ENCODE results near the gene ST6GAL1. TPM values are rescaled to one million over a fixed set of nuclear protein-coding genes. Genes with fewer than 3 reads are reported as not detected.

Gene ST6GAL1
- total RNA-seq, 1 donor from 2014 or later, result 35.0 TPM

DNA sequence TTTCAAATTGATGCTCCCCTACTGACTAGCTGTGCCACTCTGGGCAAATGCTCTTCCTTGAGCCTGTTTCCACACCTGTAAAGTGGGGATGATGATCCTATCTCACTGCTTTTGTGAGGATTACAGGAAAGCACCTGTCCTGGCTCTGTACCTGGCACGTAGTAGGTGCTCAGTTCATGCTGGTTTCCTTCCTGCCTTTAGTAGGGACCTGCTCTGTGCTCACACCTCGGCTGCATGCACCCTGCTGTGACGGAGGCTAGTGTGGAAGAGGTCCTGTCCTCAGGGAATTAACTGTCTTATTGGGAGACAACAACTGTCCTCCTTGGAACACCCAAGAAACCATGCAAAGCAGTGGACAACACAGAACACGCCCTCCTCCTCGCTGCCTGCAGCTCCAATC is 147.2 kb downstream of the ST6GAL1 start:
- DNase-seq (ENCODE audit: low spot score), result no peak

DNA sequence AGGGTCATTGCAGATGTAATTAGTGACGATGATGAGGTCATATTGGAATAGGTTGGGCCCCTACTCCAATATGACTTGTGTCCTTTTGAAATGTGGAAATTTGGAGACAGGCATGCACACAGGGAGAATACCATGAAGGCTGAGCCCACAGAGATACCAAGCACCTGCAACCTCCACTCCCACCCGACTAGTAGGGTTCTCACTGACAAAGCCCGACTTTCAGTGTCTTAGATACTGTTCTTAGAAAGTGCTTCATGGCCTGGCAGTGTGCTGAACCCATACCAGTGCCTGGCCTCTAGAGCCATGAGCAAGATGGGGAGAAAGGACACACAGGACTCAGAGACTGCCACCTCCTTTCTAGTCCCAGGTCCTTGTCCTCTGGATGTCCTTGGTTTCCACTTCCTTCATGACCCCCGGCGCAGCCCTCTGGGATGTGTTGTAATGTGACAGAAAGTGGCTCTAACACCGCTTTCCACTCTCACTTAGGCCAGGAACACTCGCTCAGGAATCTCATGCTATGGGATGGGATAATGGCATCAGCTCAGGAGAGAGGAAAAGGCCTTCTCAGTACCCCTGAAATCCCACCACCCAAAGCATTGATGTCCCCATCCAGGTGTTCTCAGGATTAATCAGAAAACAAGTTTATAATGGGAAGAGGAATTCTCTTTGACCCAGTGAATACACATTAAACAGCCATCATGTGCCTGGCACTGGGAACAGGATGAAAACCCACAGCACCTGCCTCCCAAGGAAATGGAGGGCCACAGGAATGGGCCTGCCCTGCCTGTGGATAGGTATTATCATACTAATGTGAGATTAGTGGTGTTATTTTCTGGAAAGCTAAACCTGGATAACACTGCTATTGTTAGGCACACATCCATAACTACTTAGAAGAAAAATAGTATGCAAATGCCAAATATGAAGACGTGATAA is 149.0 kb downstream of the ST6GAL1 start:
- no peak for DNase-seq (ENCODE audit: low spot score)

DNA sequence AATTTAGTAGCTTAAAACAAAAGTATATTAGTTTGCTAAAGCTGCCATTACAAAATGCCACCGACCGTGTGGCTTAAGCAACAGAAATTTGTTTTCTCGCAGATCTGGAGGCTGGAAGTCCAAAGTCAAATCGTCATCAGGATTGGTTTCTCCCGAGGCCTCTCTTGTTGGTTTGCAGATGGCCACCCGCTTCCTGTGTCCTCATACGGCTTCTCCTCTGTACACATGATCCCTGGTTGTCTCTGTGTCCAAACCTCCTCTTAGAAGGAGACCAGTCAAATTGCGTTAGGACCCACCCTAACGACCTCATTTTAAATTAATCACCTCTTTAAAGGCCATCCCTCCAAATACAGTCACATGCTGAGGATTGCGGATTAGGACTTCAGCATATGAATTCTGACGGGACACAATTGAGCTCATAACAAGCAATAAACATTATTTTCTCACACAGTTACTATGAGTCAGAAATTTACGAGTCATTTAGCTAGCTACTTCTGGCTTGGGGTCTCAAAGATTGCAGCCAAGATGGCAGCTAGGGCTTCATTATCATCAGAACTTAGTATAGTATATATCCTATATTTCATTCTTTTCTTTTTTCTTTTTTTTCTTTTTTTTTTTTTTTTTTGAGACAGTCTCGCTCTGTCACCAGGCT is 150.6 kb downstream of the ST6GAL1 start:
- no peak for DNase-seq (ENCODE audit: low spot score)

DNA sequence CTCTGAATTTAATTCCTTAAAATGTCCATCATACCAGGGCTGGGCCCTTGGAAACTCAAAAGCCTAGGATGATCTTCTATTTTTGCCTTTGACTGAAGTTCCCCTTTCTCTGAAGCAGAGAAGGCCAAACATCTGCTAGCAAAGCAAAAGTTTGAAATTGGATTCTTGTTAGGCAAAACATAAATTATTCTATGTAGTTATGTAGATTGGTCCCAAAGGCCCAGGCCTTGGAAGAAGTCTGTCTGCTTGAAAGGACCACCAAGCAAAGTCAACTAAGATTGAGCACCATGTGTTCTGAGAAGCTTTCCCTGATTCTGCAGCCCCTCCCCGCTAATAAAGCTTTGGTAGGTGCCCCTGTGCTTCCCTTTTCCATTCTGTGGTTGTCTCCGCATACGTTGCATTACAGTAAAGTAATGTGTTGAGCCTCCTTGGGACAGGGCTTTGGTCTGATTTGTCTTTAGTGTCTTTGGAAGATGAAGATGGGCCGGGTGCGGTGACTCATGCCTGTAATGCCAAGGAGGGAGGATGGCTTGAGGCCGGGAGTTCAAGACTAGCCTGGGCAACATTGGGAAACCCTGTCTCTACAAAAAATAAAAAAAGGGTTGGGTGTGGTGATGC is 152.5 kb downstream of the ST6GAL1 start:
- no peak for DNase-seq (ENCODE audit: low spot score)

DNA sequence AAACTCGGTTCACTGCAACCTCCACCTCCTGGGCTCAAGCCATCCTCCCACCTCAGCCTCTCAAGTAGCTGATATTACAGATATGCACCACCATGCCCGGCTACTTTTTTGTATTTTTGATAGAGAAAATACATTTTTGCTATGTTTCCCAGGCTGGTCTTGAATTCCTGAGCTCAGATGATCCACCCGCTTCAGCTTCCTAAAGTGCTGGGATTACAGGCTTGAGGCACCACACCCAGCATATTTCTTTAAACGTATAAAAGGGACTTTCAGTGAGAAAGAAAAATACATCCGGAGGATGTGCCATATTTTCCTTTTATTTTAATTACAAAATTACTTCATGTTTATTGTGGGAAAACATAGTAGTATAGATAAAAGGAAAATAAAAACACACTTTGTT is 153.8 kb downstream of the ST6GAL1 start:
- DNase-seq (ENCODE audit: low spot score), result no peak

DNA sequence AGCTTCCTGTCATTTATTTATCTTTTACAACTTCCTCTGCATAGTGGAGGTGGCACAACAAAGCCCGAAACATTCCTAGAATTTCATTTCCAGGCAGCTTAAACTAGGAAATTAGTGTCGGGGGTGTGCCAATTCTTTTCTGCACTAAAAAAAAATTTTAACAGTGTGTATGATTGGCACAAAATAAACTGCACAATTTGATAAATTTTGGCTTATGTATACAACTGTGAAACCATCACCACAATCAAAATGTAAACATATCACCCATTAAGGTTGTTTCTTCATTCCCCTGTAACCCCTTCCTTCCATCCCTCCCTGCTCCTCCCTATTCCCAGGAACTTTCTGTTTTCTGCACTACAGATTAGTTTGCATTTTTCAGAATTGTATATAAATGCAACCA is 154.3 kb downstream of the ST6GAL1 start:
- no peak for DNase-seq (ENCODE audit: low spot score)

DNA sequence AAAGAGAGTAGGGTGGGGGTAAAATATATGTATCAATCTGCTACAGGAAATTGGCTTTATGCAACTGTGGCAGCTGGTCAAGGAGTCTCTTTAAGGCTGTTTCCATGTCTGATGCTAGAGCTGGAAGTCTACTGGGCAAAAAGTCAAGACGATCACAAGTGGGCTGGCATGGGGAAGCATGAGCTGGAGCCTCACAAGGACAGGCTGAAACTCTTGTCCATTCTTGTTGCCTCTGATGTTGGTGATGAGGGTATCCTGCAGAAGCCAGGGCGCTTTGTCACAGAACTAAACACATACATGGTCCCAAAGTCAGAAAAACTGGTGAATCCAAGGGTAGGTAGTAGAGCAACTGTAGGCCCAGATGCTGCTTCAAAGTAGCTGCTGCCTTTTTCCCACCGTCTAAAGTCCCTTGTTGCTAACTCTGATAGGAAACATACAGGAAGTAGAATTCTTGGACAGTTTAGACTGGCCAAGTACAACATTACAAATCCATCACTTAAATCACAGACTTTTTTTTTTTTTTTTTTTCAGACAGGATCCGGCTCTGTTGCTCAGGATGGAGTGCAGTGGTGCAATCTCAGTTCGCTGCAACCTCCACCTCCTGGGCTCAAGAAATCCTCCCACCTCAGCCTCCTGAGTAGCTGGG is 154.8 kb downstream of the ST6GAL1 start:
- DNase-seq (ENCODE audit: low spot score), result no peak

DNA sequence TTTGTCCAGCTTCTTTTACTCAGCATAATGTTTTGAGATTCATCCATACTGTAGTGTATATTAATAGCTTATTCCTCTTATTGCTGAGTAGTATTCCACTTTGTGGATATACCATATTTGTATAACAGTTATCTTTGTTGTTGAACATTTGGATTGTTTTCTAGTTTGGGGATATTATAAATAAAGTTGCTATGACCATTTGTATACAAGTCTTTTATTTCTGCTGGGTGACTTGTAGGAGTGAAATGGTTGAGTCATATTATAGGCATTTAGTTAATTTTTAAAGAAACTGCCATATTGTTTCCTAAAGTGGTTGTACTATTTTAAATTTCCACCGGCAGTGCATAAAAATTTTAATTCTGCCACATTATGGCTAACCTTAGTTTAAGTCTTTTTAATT is 155.6 kb downstream of the ST6GAL1 start:
- DNase-seq (ENCODE audit: low spot score), result no peak

DNA sequence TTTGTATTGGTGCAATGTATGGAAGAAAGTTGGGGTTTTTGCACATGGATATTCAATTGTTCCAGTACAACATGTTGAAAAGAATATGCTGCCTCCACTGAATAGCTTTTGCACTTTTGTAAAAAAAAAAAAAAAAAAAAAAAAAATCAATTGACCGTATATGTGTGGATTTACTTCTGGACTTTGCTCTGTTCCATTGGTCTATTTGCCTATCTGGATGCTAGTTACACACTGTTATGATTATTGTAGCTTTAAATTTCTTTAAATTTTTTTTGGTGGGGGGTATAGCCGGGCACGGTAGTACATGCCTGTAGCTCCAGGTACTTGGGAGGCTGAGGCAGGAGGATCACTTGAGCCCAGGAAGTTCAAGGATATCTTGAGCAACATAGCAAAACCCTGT is 156.5 kb downstream of the ST6GAL1 start:
- no peak for DNase-seq (ENCODE audit: low spot score)

DNA sequence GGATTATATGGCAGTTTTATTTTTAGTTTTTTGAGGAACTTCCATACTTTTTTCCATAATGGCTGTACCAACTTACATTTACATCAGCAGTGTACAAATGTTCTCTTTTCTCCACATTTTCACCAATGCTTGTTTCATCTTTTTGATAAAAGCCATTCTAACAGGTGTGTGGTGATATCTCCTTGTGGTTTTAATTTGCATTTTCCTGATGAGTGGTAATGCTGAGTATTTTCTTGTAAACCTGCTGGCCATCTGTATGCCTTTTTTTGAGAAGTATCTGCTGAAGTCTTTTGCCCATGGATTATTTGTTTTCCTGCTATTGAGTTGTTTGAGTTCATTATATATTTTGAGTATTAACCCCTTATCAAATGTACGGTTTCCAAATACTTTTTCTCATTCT is 158.4 kb downstream of the ST6GAL1 start:
- DNase-seq (ENCODE audit: low spot score), result no peak

DNA sequence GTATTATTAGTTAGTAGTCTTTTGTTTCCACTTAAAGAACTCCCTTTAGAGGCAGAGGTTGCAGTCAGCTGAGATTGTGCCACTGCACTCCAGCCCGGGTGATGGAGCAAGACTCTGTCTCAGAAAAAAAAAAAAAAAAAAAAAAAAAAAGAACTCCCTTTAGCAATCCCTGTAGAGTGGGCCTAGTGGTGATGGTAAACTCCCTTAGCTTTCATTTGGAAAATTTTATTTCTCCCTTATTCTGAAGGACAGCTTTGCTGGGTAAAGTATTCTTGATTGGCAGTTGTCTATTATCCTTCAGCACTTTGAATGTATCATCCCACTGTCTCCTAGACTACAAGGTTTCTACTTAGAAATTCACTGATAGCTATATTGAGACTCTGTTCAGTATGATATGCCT is 163.0 kb downstream of the ST6GAL1 start:
- no peak for DNase-seq (ENCODE audit: low spot score)

DNA sequence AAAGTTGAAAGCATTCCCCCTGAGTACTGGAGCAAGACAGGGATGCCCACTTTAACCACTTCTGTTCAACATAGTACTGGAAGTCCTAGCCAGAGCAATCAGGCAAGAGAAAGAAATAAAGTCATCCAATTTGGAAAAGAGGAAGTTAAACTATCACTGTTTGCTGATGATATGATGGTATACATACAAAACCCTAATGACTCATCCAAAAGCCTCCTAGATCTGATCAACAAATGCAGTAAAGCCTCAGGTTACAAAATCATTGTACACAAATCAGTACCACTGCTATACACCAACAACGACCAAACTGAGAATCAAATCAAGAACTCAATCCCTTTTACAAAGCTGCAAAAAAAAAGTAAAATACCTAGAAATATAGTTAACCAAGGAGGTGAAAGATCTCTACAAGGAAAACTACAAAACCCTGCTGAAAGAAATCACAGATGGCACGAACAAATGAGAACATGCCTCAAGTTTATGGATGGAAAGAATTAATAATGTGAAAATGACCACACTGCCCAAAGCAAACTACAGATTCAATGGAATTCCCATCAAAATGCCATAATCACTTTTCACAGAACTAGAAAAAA is 168.7 kb downstream of the ST6GAL1 start:
- DNase-seq (ENCODE audit: low spot score), result no peak

DNA sequence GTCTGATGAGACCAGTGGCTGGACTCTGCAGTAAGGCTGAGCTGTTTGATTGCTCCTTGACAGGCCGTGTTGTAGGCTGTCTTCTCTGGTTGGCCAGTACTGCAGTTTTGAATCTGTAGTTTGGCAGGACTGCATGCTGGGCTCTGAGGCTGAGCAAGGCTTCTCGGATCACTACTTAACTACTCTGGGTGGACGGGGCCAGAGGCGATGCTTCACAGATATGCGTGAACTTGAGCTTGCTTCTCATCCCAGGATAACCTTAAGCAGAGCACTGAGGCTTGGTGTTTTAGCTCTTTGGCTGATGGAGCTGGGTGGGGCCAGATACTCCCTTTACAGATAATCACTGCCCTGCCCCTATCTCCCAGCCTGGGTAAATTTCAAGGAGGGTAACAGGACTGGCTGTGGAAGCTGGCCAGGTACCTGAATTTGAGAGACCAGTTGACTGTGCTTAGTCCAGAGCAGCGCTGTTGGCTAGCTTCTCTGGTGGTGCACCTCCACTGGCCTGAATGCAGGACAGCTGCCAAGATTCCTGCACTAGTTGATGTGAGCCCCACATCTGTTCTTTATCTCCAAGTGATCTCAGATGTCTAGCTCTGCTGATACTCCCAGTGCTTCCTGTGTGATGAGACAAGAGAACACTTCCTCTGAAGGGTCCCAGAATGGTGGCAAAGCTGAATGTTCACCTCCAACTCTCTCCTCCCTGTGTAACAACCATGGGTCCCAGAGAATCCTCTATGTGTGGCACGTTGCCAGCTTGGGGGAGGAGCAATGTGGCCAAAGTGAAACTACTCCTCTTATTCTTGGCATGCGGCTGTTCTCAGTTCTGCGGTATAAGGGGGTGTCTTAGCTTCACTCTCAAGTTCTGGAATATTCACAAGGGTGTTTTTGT is 171.1 kb downstream of the ST6GAL1 start:
- DNase-seq (ENCODE audit: low spot score), result peak; percentile 64

DNA sequence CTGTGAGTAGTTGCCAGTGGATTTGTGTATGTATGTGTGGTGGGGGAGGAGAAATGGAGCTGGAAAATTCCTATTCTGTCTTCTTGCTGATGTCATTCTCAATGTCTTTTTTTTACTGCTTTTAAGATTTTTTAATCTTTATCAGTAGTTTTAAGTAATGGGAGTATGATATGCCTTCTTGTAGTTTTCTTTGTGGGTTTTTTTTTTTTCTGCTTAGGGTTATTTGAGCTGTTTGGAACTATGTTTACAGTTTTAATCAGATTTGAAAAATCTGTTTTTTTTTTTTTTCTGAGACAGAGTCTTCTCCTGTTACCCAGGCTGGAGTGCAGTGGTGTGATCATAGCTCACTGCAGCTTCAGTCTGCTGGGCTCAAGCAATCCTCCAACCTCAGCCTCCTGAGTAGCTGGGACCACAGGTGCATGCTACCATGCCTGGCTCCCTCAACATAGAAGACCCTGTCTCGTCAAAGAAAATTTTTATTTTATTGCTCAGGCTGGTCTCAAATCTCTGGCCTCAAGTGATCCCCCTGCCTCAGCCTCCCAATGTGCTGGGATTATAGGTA is 171.8 kb downstream of the ST6GAL1 start:
- no peak for DNase-seq (ENCODE audit: low spot score)

DNA sequence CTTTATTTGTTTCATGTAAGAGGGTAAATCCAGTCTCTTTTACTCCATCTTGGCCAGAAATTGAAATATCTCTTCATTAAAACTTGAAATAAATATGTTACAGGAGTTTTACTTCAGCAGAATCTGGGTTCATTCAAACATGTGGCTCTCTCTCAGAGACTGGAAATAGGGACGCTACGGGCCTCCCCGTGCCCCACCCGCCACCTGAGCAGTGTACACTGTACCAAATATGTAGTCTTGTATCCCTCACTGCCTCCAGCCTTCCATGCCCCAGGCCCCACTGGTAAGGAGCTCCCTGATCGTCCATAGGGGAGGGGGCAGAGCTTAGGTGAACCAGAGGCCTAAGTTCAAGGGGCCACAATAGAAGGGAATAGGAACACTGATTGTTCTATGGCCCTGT is 172.9 kb downstream of the ST6GAL1 start:
- no peak for DNase-seq (ENCODE audit: low spot score)

DNA sequence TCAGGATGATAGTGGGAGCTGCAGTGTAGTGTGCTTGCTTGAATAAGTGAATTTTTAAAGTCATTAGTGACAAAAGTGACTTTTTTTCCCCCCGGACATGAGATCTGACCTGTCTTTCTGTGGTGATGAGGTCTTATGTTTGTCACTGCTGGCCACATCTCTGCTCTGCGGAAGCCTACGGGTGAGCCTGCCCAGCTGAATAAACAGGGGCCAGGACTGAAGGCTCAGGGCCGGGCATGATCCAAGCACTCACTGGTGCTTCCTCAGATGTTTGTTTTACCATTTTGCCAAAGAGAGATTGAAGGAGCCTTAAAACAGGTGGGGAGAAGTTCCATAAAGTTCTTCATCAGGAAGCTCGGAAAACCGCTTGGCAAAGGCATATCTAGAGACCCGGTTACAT is 174.0 kb downstream of the ST6GAL1 start:
- no peak for DNase-seq (ENCODE audit: low spot score)

DNA sequence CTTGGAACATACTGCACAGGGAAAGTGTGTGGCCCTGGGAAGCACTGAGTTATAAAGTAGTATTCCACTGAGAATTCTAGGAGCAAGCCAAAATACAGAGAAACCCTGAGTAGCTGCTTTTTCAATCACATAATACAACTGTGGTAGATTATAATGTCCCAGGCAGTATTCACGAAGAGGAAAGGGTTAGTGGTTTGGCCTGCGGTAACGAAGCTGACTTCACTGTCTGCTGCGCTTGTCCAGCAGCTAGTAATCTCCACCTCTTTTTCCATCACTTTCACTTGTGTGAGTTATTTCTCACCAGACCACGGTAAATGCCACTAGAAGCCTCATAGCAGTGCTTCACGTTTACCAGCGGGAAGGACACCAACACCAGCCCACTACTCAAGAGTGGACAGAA is 174.6 kb downstream of the ST6GAL1 start:
- DNase-seq (ENCODE audit: low spot score), result no peak

DNA sequence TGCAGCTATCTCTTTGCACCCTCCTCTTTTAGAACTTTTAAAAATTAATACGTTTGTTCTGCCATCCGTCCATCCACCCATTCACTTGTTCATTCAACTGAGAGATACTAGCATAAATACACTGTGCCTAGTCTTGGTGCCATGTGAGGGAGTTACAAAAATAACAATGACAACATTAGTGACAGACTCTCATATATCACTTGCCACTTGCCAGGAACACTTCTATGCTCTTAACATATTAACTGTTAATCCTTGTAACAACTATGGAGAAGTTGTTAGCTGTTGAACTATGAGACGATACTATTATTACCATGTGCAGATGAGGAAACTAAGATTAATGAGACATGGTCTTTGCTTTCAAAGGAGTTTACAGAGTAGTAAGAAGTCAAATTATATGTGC is 175.4 kb downstream of the ST6GAL1 start:
- no peak for DNase-seq (ENCODE audit: low spot score)

DNA sequence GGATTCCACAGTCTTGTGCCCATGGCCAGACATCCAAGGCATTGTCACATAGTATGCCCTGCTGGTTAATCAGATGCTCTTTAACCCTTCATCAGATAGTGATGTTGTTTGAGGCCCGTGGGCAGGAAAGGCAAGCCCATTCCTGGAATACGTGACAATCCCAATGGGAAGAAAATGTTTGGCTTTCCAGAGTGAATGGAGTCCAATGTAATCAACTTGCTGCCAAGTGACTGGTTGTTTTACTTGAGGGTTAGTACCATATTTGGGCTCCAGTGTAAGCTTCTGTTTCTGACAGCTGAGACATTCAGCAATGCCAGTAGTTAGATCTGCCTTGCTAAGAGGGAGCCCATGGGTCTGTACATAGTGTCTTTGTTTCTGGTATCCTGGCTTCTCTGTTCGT is 177.7 kb downstream of the ST6GAL1 start:
- no peak for DNase-seq (ENCODE audit: low spot score)

DNA sequence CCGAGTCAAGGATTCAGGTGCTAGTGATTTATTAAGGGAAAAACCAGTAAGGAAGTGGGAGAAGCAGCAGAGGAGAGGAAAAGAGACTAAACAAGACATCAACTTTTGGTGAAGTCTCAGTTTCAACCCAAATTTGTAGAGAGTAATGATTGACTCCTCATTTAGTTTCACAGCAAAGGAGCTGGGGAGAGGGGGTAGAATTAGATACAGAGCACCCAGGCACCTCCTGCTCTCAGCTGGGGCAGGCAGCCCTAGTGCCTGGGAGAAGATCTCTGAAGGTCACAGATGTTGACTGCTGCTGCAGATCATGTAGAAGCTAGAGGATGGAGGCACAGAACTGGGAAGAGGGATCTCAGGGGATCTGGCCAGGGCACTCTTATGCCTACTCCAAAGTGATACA is 179.8 kb downstream of the ST6GAL1 start:
- no peak for DNase-seq (ENCODE audit: low spot score)
